ENCODE results near the gene FAM81A. TPM values are rescaled to one million over a fixed set of nuclear protein-coding genes. Genes with fewer than 3 reads are reported as not detected.

FAM81A gene
- total RNA-seq, 2 experiments from 2014 or later = not detected

- no peaks in the 10 kb centered on the region for H3K4me1 Mint-ChIP-seq (ENCODE audit: low read depth)
- no peaks in the 10 kb centered on the region for H3K36me3 Mint-ChIP-seq (ENCODE audit: low read depth)
- no peak for ATAC-seq (ENCODE audit: poor library complexity)
- H3K4me1 ChIP-seq (ENCODE audit: insufficient read depth, low read length) = no peaks in the 10 kb centered on the region
- no peak overlapping the region for H3K27ac Mint-ChIP-seq
- no peaks in the 10 kb centered on the region for H3K9me3 ChIP-seq (ENCODE audit: control insufficient read depth in 1 of 2, insufficient read depth in 1 of 2, low read length in 2 of 2)
- no peak for TF ChIP-seq CTCF (IDR thresholded peaks at IDR 0.05)
- no peak overlapping the region for H3K27ac ChIP-seq (ENCODE audit: low read depth in 1 of 2, low read length in 2 of 2)
- no peaks in the 10 kb centered on the region for H3K36me3 ChIP-seq (ENCODE audit: insufficient read depth, low read length)
- ChIA-PET CTCF (interaction anchor here (0.6 to 0.7 kb wide), 3 partner anchors 125 to 1973 kb away, joined by 3 to 4 read pairs (median 4); no protein-coding TSS in a partner anchor), POLR2A (no interaction called here)
- H3K4me3 ChIP-seq (ENCODE audit: low read length) = no peak overlapping the region
- H3K9me3 Mint-ChIP-seq = no peaks in the 10 kb centered on the region
- no peaks in the 10 kb centered on the region for H3K27me3 Mint-ChIP-seq
- intact Hi-C loops (cut with DNase I, micrococcal nuclease) = no loop called here
- H3K27me3 ChIP-seq (ENCODE audit: control insufficient read depth in 1 of 2, insufficient read depth in 2 of 2, low read length in 2 of 2) = no peaks in the 10 kb centered on the region
- no peak for DNase-seq
- H3K4me3 Mint-ChIP-seq = no peak overlapping the region
Observed at GRCh38 chr15:59553879-59554735, 116.1 kb downstream of the FAM81A start.

DNA sequence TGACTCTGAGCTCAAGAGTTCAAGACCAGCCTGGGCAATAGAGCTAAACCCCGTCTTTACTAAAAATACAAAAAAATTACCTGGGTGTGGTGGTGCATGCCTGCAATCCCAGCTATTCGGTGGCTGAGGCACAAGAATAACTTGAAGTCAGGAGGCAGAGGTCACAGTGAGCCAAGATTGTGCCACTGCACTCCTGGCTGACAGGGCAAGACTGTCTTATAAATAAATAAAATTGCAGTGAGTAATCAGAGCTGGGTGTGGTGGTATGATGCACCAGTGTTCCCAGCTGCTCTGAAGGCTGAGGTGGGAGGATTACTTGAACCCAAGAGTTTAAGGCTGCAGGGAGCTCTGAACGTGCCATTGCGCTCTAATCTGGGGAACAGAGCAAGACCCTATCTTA lies 117.7 kb downstream of the FAM81A start:
- DNase-seq (no peak), ATAC-seq (ENCODE audit: poor library complexity) (no peak)
- intact Hi-C loops (cut with DNase I, micrococcal nuclease) = no loop called here
- no peaks in the 10 kb centered on the region for H3K36me3 ChIP-seq (ENCODE audit: insufficient read depth, low read length)
- H3K27me3 Mint-ChIP-seq = no peaks in the 10 kb centered on the region
- H3K9me3 ChIP-seq (ENCODE audit: control insufficient read depth in 1 of 2, insufficient read depth in 1 of 2, low read length in 2 of 2) = no peaks in the 10 kb centered on the region
- no peaks in the 10 kb centered on the region for H3K36me3 Mint-ChIP-seq (ENCODE audit: low read depth)
- H3K27ac Mint-ChIP-seq = no peak overlapping the region
- CTCF ChIA-PET = no interaction called here
- H3K4me1 ChIP-seq (ENCODE audit: insufficient read depth, low read length) = no peaks in the 10 kb centered on the region
- no peaks in the 10 kb centered on the region for H3K4me1 Mint-ChIP-seq (ENCODE audit: low read depth)
- no peaks in the 10 kb centered on the region for H3K27me3 ChIP-seq (ENCODE audit: control insufficient read depth in 1 of 2, insufficient read depth in 2 of 2, low read length in 2 of 2)
- no peak overlapping the region for H3K27ac ChIP-seq (ENCODE audit: low read depth in 1 of 2, low read length in 2 of 2)
- no peaks in the 10 kb centered on the region for H3K9me3 Mint-ChIP-seq
- H3K4me3 ChIP-seq (ENCODE audit: low read length) = no peak overlapping the region
- H3K4me3 Mint-ChIP-seq = no peak overlapping the region
- POLR2A ChIA-PET = no interaction called here
- TF ChIP-seq CTCF (IDR thresholded peaks at IDR 0.05) = no peak

DNA sequence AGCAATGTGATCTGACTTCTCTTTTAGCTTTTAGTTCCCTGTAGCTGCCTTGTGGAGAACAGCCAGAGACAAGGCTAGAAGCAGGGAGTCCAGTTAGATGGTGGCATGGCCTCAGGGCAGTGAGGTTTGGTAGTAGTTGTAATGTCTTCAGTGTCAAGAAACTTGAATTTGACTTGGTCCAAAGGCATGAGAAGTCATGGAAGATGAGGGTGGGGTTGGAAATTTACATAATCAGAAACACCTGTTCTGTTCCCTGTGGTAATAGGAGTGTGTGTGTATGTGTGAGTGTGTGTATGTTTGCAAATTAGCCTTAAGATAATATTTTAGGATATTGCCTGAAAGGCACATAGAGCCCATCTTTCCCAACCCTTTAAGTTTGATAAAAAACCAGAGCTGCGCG lies 118.4 kb downstream of the FAM81A start:
- H3K27ac Mint-ChIP-seq = no peak overlapping the region
- no peaks in the 10 kb centered on the region for H3K9me3 ChIP-seq (ENCODE audit: control insufficient read depth in 1 of 2, insufficient read depth in 1 of 2, low read length in 2 of 2)
- H3K4me3 Mint-ChIP-seq = no peak overlapping the region
- no peak for TF ChIP-seq CTCF (IDR thresholded peaks at IDR 0.05)
- H3K4me1 ChIP-seq (ENCODE audit: insufficient read depth, low read length) = no peaks in the 10 kb centered on the region
- CTCF ChIA-PET = no interaction called here
- H3K9me3 Mint-ChIP-seq = no peaks in the 10 kb centered on the region
- H3K36me3 ChIP-seq (ENCODE audit: insufficient read depth, low read length) = no peaks in the 10 kb centered on the region
- H3K36me3 Mint-ChIP-seq (ENCODE audit: low read depth) = no peaks in the 10 kb centered on the region
- intact Hi-C loops (cut with DNase I, micrococcal nuclease) = no loop called here
- DNase-seq (no peak), ATAC-seq (ENCODE audit: poor library complexity) (no peak)
- no peaks in the 10 kb centered on the region for H3K4me1 Mint-ChIP-seq (ENCODE audit: low read depth)
- H3K4me3 ChIP-seq (ENCODE audit: low read length) = no peak overlapping the region
- H3K27me3 Mint-ChIP-seq = no peaks in the 10 kb centered on the region
- POLR2A ChIA-PET = no interaction called here
- H3K27me3 ChIP-seq (ENCODE audit: control insufficient read depth in 1 of 2, insufficient read depth in 2 of 2, low read length in 2 of 2) = no peaks in the 10 kb centered on the region
- no peak overlapping the region for H3K27ac ChIP-seq (ENCODE audit: low read depth in 1 of 2, low read length in 2 of 2)

Measured in CD4-positive, alpha-beta T cell (primary cell).